Measurements from ENCODE around the gene CCNA1.

CCNA1 gene

GRCh38 chr13:36432106-36432544 is at the start of gene CCNA1:
Gene CCNA1, plus strand, starts transcription at chr13:36432495. Its CDS starts 562 bp downstream, at chr13:36433057.
- peak; percentile 42 for DNase-seq (ENCODE audit: low read depth)

GRCh38 chr13:36385489-36385888 is 46.8 kb upstream of the CCNA1 start:
- H3K4me3 ChIP-seq (ENCODE audit: control insufficient read depth, low read depth, low read length) = no peak overlapping the region
- peak; percentile 55 for DNase-seq (ENCODE audit: low read depth)
- TF ChIP-seq, protein P1, sequence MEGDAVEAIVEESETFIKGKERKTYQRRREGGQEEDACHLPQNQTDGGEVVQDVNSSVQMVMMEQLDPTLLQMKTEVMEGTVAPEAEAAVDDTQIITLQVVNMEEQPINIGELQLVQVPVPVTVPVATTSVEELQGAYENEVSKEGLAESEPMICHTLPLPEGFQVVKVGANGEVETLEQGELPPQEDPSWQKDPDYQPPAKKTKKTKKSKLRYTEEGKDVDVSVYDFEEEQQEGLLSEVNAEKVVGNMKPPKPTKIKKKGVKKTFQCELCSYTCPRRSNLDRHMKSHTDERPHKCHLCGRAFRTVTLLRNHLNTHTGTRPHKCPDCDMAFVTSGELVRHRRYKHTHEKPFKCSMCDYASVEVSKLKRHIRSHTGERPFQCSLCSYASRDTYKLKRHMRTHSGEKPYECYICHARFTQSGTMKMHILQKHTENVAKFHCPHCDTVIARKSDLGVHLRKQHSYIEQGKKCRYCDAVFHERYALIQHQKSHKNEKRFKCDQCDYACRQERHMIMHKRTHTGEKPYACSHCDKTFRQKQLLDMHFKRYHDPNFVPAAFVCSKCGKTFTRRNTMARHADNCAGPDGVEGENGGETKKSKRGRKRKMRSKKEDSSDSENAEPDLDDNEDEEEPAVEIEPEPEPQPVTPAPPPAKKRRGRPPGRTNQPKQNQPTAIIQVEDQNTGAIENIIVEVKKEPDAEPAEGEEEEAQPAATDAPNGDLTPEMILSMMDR (conservative IDR thresholded peaks at IDR 0.05; ENCODE audit: control insufficient read depth, insufficient read depth, low read depth, low read length) = no peak

More at GRCh38 chr13:36432106-36432544, at the start of gene CCNA1:
- H3K4me3 ChIP-seq (ENCODE audit: control insufficient read depth, low read depth, low read length) = peak within 1 kb of the TSS; percentile 57
- TF ChIP-seq, protein P1 (conservative IDR thresholded peaks at IDR 0.05; ENCODE audit: control insufficient read depth, insufficient read depth, low read depth, low read length) = no peak

DNA sequence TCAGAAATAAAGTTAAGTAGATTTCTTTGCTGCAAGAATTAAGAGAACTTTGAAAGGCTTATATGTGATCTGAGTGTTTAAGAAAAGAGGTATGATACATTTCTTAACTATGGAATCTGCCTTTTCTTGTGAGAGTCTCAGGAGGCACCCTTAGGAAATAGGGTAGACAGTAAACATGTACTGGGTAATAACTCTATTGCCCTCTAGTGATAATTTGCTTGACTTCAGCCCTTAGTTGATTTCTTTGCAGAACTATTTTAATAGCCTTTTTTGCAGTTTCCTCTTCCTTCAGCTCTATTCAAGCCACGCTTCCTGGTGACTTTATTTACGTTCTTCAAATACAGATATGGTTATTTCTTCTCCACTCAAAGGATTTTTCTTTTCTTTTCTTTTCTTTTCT is 37.0 kb upstream of the CCNA1 start:
- peak; percentile 79 for DNase-seq (ENCODE audit: low read depth)
- H3K4me3 ChIP-seq (ENCODE audit: control insufficient read depth, low read depth, low read length) = no peak overlapping the region
- TF ChIP-seq, protein P1 (conservative IDR thresholded peaks at IDR 0.05; ENCODE audit: control insufficient read depth, insufficient read depth, low read depth, low read length) = peak; percentile 77

GRCh38 chr13:36405151-36405550 is 27.1 kb upstream of the CCNA1 start:
- DNase-seq (ENCODE audit: low read depth) = no peak
- TF ChIP-seq, protein P1 (conservative IDR thresholded peaks at IDR 0.05; ENCODE audit: control insufficient read depth, insufficient read depth, low read depth, low read length) = no peak
- no peak overlapping the region for H3K4me3 ChIP-seq (ENCODE audit: control insufficient read depth, low read depth, low read length)

DNA sequence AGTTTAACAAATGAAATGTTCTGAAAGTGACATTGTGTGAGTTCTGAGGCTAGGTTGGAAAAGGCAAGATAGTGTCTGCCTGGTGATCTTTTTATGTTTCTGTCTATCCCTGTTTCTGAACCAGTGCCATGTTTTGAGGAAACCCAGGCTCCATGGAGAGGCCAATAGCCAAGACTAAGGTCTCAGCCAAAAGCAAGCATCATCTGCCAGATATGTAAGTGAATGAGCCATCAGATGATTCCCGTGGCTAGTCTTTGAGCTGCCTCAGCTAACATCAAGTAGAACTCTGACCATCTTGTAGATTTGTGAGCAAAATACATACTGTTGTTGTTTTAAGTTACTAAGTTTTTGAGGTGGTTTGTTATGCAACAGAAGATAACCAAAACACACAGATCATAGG is 19.6 kb upstream of the CCNA1 start:
- TF ChIP-seq, protein P1 (conservative IDR thresholded peaks at IDR 0.05; ENCODE audit: control insufficient read depth, insufficient read depth, low read depth, low read length) = no peak
- peak; percentile 84 for DNase-seq (ENCODE audit: low read depth)
- no peak overlapping the region for H3K4me3 ChIP-seq (ENCODE audit: control insufficient read depth, low read depth, low read length)

- TF ChIP-seq, protein P1 (conservative IDR thresholded peaks at IDR 0.05; ENCODE audit: control insufficient read depth, insufficient read depth, low read depth, low read length) = no peak
- no peak for DNase-seq (ENCODE audit: low read depth)
- H3K4me3 ChIP-seq (ENCODE audit: control insufficient read depth, low read depth, low read length) = no peak overlapping the region
Measured at GRCh38 chr13:36413161-36413560, 19.1 kb upstream of the CCNA1 start.

GRCh38 chr13:36414461-36414860 is 17.8 kb upstream of the CCNA1 start:
- no peak for DNase-seq (ENCODE audit: low read depth)
- TF ChIP-seq, protein P1 (conservative IDR thresholded peaks at IDR 0.05; ENCODE audit: control insufficient read depth, insufficient read depth, low read depth, low read length) = no peak

More at GRCh38 chr13:36414461-36414860, 17.8 kb upstream of the CCNA1 start:
- H3K4me3 ChIP-seq (ENCODE audit: control insufficient read depth, low read depth, low read length) = no peak overlapping the region

Data from fibroblast of mammary gland (primary cell).